CD14-positive monocyte (primary cell): ENCODE data around the gene TMPRSS3. TPM values are rescaled to one million over a fixed set of nuclear protein-coding genes. Genes with fewer than 3 reads are reported as not detected.

Experiments
- DNase-seq, 3 donors: peaks; one replicate each; pipeline ENCODE4 v3.0.0-alpha.2; 2011 to 2022
- H2AFZ ChIP-seq: 2 replicates; pipeline ENCODE4 v1.6.0; 2012; ENCODE audit warnings: mild to moderate bottlenecking, low read depth, low read length, inconsistent platforms; ENCODE audit not compliant: insufficient read depth, poor library complexity, severe bottlenecking
- H3K27ac ChIP-seq, 2 donors: 1 replicate in 1 of 2; 2 replicates in 1 of 2; pipeline ENCODE4 v1.5.1; 2012 to 2013; ENCODE audit warnings: low read length in 2 of 2, control low read depth in 1 of 2, inconsistent platforms in 1 of 2, low read depth in 1 of 2, mild to moderate bottlenecking in 1 of 2
- H3K27me3 ChIP-seq, 2 donors: one replicate each; pipeline versions ENCODE4 v1.6.0 to v1.6.1; 2011 to 2013; ENCODE audit warnings: low read length in 2 of 2; ENCODE audit not compliant: control insufficient read depth in 2 of 2, insufficient read depth in 2 of 2
- H3K36me3 ChIP-seq, 2 donors: replicated peaks in 1 of 2; 1 replicate in 1 of 2; 2 replicates in 1 of 2; pipeline versions ENCODE4 v1.5.1 to v1.6.1; 2012 to 2013; ENCODE audit warnings: low read length in 2 of 2, control low read depth in 1 of 2, inconsistent platforms in 1 of 2, mild to moderate bottlenecking in 1 of 2; ENCODE audit not compliant: insufficient read depth in 2 of 2, control insufficient read depth in 1 of 2
- H3K4me1 ChIP-seq, 2 donors: 1 replicate in 1 of 2; 2 replicates in 1 of 2; pipeline versions ENCODE4 v1.5.1 to v1.6.1; 2012 to 2013; ENCODE audit warnings: low read length in 2 of 2, control low read depth in 1 of 2, inconsistent platforms in 1 of 2, mild to moderate bottlenecking in 1 of 2, moderate library complexity in 1 of 2; ENCODE audit not compliant: insufficient read depth in 2 of 2, control insufficient read depth in 1 of 2
- H3K4me2 ChIP-seq: replicated peaks from 2 replicates; pipeline ENCODE3; 2012; ENCODE audit warnings: low read length, moderate library complexity, mild to moderate bottlenecking; ENCODE audit not compliant: poor library complexity, severe bottlenecking; ENCODE audit errors: extremely low read depth
- H3K4me3 ChIP-seq, 3 experiments: fragments of 200-600 bp in 1 of 3; sonication (generic) in 1 of 3; replicated peaks in 1 of 3; 1 replicate in 2 of 3; 2 replicates in 1 of 3; pipeline ENCODE4 v1.5.1; 2011 to 2013; ENCODE audit warnings: low read length in 3 of 3, mild to moderate bottlenecking in 3 of 3, control low read depth in 2 of 3, low read depth in 2 of 3, inconsistent platforms in 1 of 3, moderate library complexity in 1 of 3
- H3K79me2 ChIP-seq: 2 replicates; pipeline ENCODE4 v1.6.0; 2012; ENCODE audit warnings: mild to moderate bottlenecking, control low read depth, inconsistent platforms, low read length, moderate library complexity; ENCODE audit not compliant: insufficient read depth
- H3K9ac ChIP-seq: 2 replicates; pipeline ENCODE4 v1.6.0; 2017; ENCODE audit warnings: low read length, mild to moderate bottlenecking; ENCODE audit not compliant: insufficient read depth, poor library complexity, severe bottlenecking
- H3K9me3 ChIP-seq, 2 donors: replicated peaks in 1 of 2; 1 replicate in 1 of 2; 2 replicates in 1 of 2; pipeline versions ENCODE4 v1.5.1 to v1.6.1; 2012 to 2013; ENCODE audit warnings: low read length in 2 of 2, control low read depth in 1 of 2; ENCODE audit not compliant: control insufficient read depth in 1 of 2, insufficient read depth in 1 of 2
- H4K20me1 ChIP-seq: 2 replicates; pipeline ENCODE4 v1.6.0; 2012; ENCODE audit warnings: mild to moderate bottlenecking, low read length, control low read depth, moderate library complexity; ENCODE audit not compliant: insufficient read depth
- H3K27ac Mint-ChIP-seq, 7 donors: one replicate each; pipeline ENCODE4 v1.8.0; 2020; ENCODE audit warnings: mild to moderate bottlenecking in 7 of 7, mixed read lengths in 7 of 7, moderate library complexity in 6 of 7, inconsistent platforms in 2 of 7
- H3K27me3 Mint-ChIP-seq, 3 donors: one replicate each; pipeline ENCODE4 v1.8.0; 2021 to 2022; ENCODE audit warnings: low read depth in 3 of 3, mild to moderate bottlenecking in 3 of 3, mixed read lengths in 3 of 3, moderate library complexity in 3 of 3, inconsistent platforms in 1 of 3
- H3K36me3 Mint-ChIP-seq, 2 donors: one replicate each; pipeline ENCODE4 v1.8.0; 2020; ENCODE audit warnings: mixed read lengths in 2 of 2, inconsistent platforms in 1 of 2, mild to moderate bottlenecking in 1 of 2
- H3K4me1 Mint-ChIP-seq: one replicate; pipeline ENCODE4 v1.8.0; 2020; ENCODE audit warnings: mild to moderate bottlenecking, mixed read lengths
- H3K4me3 Mint-ChIP-seq, 2 donors: one replicate each; pipeline ENCODE4 v1.8.0; 2020; ENCODE audit warnings: mild to moderate bottlenecking in 2 of 2, mixed read lengths in 2 of 2, moderate library complexity in 1 of 2
- H3K9me3 Mint-ChIP-seq, 7 donors: one replicate each; pipeline ENCODE4 v1.8.0; 2020 to 2022; ENCODE audit warnings: mixed read lengths in 7 of 7, mild to moderate bottlenecking in 6 of 7, moderate library complexity in 6 of 7, inconsistent platforms in 2 of 7
- CTCF ChIP-seq: fragments of 200-600 bp; IDR thresholded peaks from one replicate; pipeline ENCODE4 v1.8.0; 2022; ENCODE audit warnings: antibody characterized with exemption, mild to moderate bottlenecking
- WGBS: methylation state at CpG from one replicate; pipeline ENCODE4 v1.1.5; 2013; ENCODE audit warnings: missing lambda C conversion rate; ENCODE audit not compliant: insufficient coverage; 5-methylcytosine and 5-hydroxymethylcytosine counted together
- intact Hi-C, 2 donors: fragments of 100-400 bp; cut with micrococcal nuclease; formaldehyde crosslinking; loops; one replicate each; pipeline versions ENCODE4 v1.15.0 to v1.15.1; 2023
- polyA plus RNA-seq, 3 donors: library from polyadenylated mRNA; depleted of rRNA in 1 of 3; unstranded in 2 of 3; stranded (reverse) in 1 of 3; fragments of 300-500 nt in 2 of 3; fragments of >200 nt in 1 of 3; fragmentation: Illumina TruSeq in 2 of 3; gene quantifications; 1 replicate in 2 of 3; 2 replicates in 1 of 3; pipeline ENCODE4 v1.2.3, GENCODE V29; 2012 to 2021

The TMPRSS3 gene
- polyA plus RNA-seq, 3 donors = 0.30 TPM; not detected in 2

GRCh38 chr21:42351626-42352440 is 44.0 kb downstream of the TMPRSS3 start:
- WGBS = 78% methylated on average over 8 of the region's 11 CpGs
- H3K27ac Mint-ChIP-seq = peak overlapping the region in 1 of 7 donors; percentile 8
- H3K4me3 Mint-ChIP-seq = no peak overlapping the region

GRCh38 chr21:42350927-42351426 is 44.9 kb downstream of the TMPRSS3 start, which contains the start of gene TFF2:
Gene TFF2 (minus strand): TSS chr21:42350994. CDS start chr21:42350957, 37 bp downstream.
- WGBS = 95% methylated on average over 12 of the region's 13 CpGs
- H3K9ac ChIP-seq = no peak within 1 kb of the TSS
- no peak within 1 kb of the TSS for H3K27ac Mint-ChIP-seq
- H3K79me2 ChIP-seq = no peaks in the 10 kb centered on the region
- H3K4me3 Mint-ChIP-seq = no peak within 1 kb of the TSS
- no peak within 1 kb of the TSS for H3K4me3 ChIP-seq
- H3K9me3 Mint-ChIP-seq = peaks cover 4 to 14% (median 10%) of the 10 kb centered on the region in 7 donors
- no peak for DNase-seq
- no peaks in the 10 kb centered on the region for H4K20me1 ChIP-seq
- no peaks in the 10 kb centered on the region for H3K4me1 Mint-ChIP-seq
- peaks cover 0 to 5% (median 4%) of the 10 kb centered on the region in 3 donors for H3K27me3 Mint-ChIP-seq
- H3K9me3 ChIP-seq = peaks cover 0 to 5% of the 10 kb centered on the region in 2 donors
- intact Hi-C loops = no loop called here
- no peaks in the 10 kb centered on the region for H3K36me3 Mint-ChIP-seq
- H3K27ac ChIP-seq = no peak within 1 kb of the TSS
- H3K4me2 ChIP-seq = no peak within 1 kb of the TSS
- H3K4me1 ChIP-seq = no peaks in the 10 kb centered on the region
- no peak for TF ChIP-seq CTCF
- no peak within 1 kb of the TSS for H2AFZ ChIP-seq
- no peaks in the 10 kb centered on the region for H3K36me3 ChIP-seq
- no peaks in the 10 kb centered on the region for H3K27me3 ChIP-seq

More at GRCh38 chr21:42351626-42352440, 44.0 kb downstream of the TMPRSS3 start:
- Histone ChIP-seq H3K79me2 (no peaks in the 10 kb centered on the region), H2AFZ (no peak overlapping the region), H3K4me2 (no peak overlapping the region), H3K4me3 (no peak overlapping the region), H3K9ac (no peak overlapping the region), H3K4me1 (no peaks in the 10 kb centered on the region), H3K27ac (no peak overlapping the region), H3K36me3 (no peaks in the 10 kb centered on the region), H3K9me3 (peaks cover 0 to 8% of the 10 kb centered on the region in 2 donors), H4K20me1 (no peaks in the 10 kb centered on the region), H3K27me3 (no peaks in the 10 kb centered on the region)
- intact Hi-C loops = no loop called here
- Mint-ChIP-seq H3K36me3 (no peaks in the 10 kb centered on the region), H3K9me3 (peaks cover 4 to 18% (median 12%) of the 10 kb centered on the region in 7 donors), H3K27me3 (peaks cover 2 to 6% (median 3%) of the 10 kb centered on the region in 3 donors), H3K4me1 (no peaks in the 10 kb centered on the region)
- no peak for TF ChIP-seq CTCF
- no peak for DNase-seq
